SK-N-SH (cell line): Measurements from ENCODE around the gene KCNN3. TPM values are rescaled to one million over a fixed set of nuclear protein-coding genes. Genes with fewer than 3 reads are reported as not detected.

Experiments
- CTCF ChIA-PET: fragments of 300-600, 350-600 bp; formaldehyde crosslinking; extraction: SDS; loops from one replicate; lab custom pipeline; 2021; lab: Yijun Ruan, JAX
- POLR2A ChIA-PET: fragments of 350-600 bp; sonication (Branson Sonifier 250); formaldehyde crosslinking; extraction: SDS; loops from one replicate; lab custom pipeline; 2020; ENCODE audit warnings: antibody characterized with exemption, inconsistent platforms; lab: Yijun Ruan, JAX
- DNase-seq: peaks from one replicate; pipeline ENCODE4 v3.0.0; 2012
- H2AFZ ChIP-seq: fragments of 200-600 bp; sonication (generic); 2 replicates; pipeline ENCODE4 v1.8.1; 2016; ENCODE audit warnings: antibody characterized with exemption, mild to moderate bottlenecking, low read depth
- H3F3A ChIP-seq: fragments of 200-600 bp; sonication (generic); replicated peaks from 2 replicates; pipeline ENCODE3; 2016; ENCODE audit warnings: antibody characterized with exemption, mild to moderate bottlenecking; ENCODE audit not compliant: insufficient read depth
- H3K27ac ChIP-seq, 2 experiments: fragments of 200-500 bp in 1 of 2; fragments of 200-600 bp in 1 of 2; sonication (Bioruptor generic) in 1 of 2; sonication (generic), shearing (Covaris generic) in 1 of 2; 2 replicates each; pipeline versions ENCODE4 v1.5.1 to v1.6.1; 2014 to 2016; ENCODE audit warnings: low read depth in 2 of 2, inconsistent platforms in 1 of 2, low read length in 1 of 2, mild to moderate bottlenecking in 1 of 2, mixed read lengths in 1 of 2
- H3K27me3 ChIP-seq: fragments of 200-600 bp; sonication (generic), shearing (Covaris generic); 2 replicates; pipeline ENCODE4 v1.6.1; 2016; ENCODE audit warnings: mixed run types; ENCODE audit not compliant: insufficient read depth
- H3K36me3 ChIP-seq, 2 experiments: fragments of 200-500 bp in 1 of 2; fragments of 200-600 bp in 1 of 2; sonication (Bioruptor generic) in 1 of 2; sonication (generic) in 1 of 2; replicated peaks in 1 of 2; 2 replicates each; pipeline versions ENCODE3 to v1.5.1; 2014 to 2016; ENCODE audit warnings: low read length in 1 of 2, mild to moderate bottlenecking in 1 of 2; ENCODE audit not compliant: insufficient read depth in 2 of 2, control insufficient read depth in 1 of 2
- H3K4me1 ChIP-seq, 2 experiments: fragments of 200-500 bp in 1 of 2; fragments of 200-600 bp in 1 of 2; sonication (Bioruptor generic) in 1 of 2; sonication (generic), shearing (Covaris generic) in 1 of 2; 2 replicates each; pipeline versions ENCODE4 v1.5.1 to v1.6.1; 2014 to 2016; ENCODE audit warnings: low read depth in 1 of 2, low read length in 1 of 2, mixed run types in 1 of 2; ENCODE audit not compliant: insufficient read depth in 2 of 2, control insufficient read depth in 1 of 2
- H3K4me2 ChIP-seq: fragments of 200-600 bp; sonication (generic), shearing (Covaris generic); 2 replicates; pipeline ENCODE4 v1.6.1; 2017; ENCODE audit warnings: mixed run types
- H3K4me3 ChIP-seq, 2 experiments: fragments of 200-500 bp in 1 of 2; fragments of 200-600 bp in 1 of 2; sonication (Bioruptor generic) in 1 of 2; sonication (generic), shearing (Covaris generic) in 1 of 2; 2 replicates each; pipeline versions ENCODE4 v1.5.1 to v1.8.1; 2014 to 2016; ENCODE audit warnings: low read depth in 2 of 2, inconsistent platforms in 1 of 2, low read length in 1 of 2, mild to moderate bottlenecking in 1 of 2, mixed read lengths in 1 of 2, moderate library complexity in 1 of 2
- H3K79me2 ChIP-seq: fragments of 200-600 bp; sonication (generic); 2 replicates; pipeline ENCODE4 v1.8.1; 2017; ENCODE audit warnings: mild to moderate bottlenecking; ENCODE audit not compliant: insufficient read depth
- H3K9ac ChIP-seq: fragments of 200-600 bp; sonication (generic); 2 replicates; pipeline ENCODE4 v1.6.1; 2017; ENCODE audit warnings: mixed run types
- H3K9me2 ChIP-seq: fragments of 200-600 bp; sonication (generic); 2 replicates; pipeline ENCODE4 v1.6.1; 2017; ENCODE audit warnings: mixed run types
- H3K9me3 ChIP-seq: fragments of 200-600 bp; sonication (generic); 2 replicates; pipeline ENCODE4 v1.6.1; 2017; ENCODE audit warnings: mixed run types, mild to moderate bottlenecking, moderate library complexity
- H4K20me1 ChIP-seq: fragments of 200-600 bp; sonication (generic); 2 replicates; pipeline ENCODE4 v1.6.1; 2017; ENCODE audit warnings: mild to moderate bottlenecking, mixed run types; ENCODE audit not compliant: insufficient read depth
- CHD2 ChIP-seq: fragments of 150-350 bp; IDR thresholded peaks from 2 replicates; pipeline ENCODE4 v1.6.1; 2018; ENCODE audit warnings: low read length; ENCODE audit not compliant: partially characterized antibody
- EP300 ChIP-seq, 2 experiments: IDR thresholded peaks; 2 replicates each; pipeline versions ENCODE4 v1.4.0 to v1.6.1; 2012; ENCODE audit warnings: borderline replicate concordance in 1 of 2, low read depth in 1 of 2, low read length in 1 of 2
- FOSL2 ChIP-seq: IDR thresholded peaks from 2 replicates; pipeline ENCODE4 v1.4.0; 2012; ENCODE audit warnings: low read depth, mild to moderate bottlenecking, moderate library complexity, borderline replicate concordance
- FOXJ3 ChIP-seq: sonication (generic); formaldehyde crosslinking; IDR thresholded peaks from 2 replicates; pipeline ENCODE4 v1.5.1; 2020; ENCODE audit warnings: mild to moderate bottlenecking, missing genetic modification reagents
- FOXM1 ChIP-seq: IDR thresholded peaks from 2 replicates; pipeline ENCODE4 v1.4.0; 2012; ENCODE audit warnings: low read depth, mild to moderate bottlenecking
- GATA2 ChIP-seq: sonication (generic); formaldehyde crosslinking; IDR thresholded peaks from 2 replicates; pipeline ENCODE4 v1.5.0; 2020; ENCODE audit warnings: mild to moderate bottlenecking, missing genetic modification reagents
- JUND ChIP-seq: IDR thresholded peaks from 2 replicates; pipeline ENCODE4 v1.4.0; 2012
- MEF2A ChIP-seq: IDR thresholded peaks from 2 replicates; pipeline ENCODE4 v1.4.0; 2012; ENCODE audit warnings: low read depth, borderline replicate concordance
- POLR2AphosphoS5 ChIP-seq: IDR thresholded peaks from 2 replicates; pipeline ENCODE4 v1.6.1; 2012; ENCODE audit warnings: low read depth, low read length
- RCOR1 ChIP-seq: fragments of 150-350 bp; IDR thresholded peaks from 2 replicates; pipeline ENCODE4 v1.6.1; 2017; ENCODE audit warnings: antibody characterized with exemption, low read length
- RFX5 ChIP-seq: IDR thresholded peaks from 2 replicates; pipeline ENCODE4 v1.6.1; 2012; ENCODE audit warnings: mild to moderate bottlenecking, improper control_type of control experiment, low read length
- SMC3 ChIP-seq: IDR thresholded peaks from 2 replicates; pipeline ENCODE4 v1.6.1; 2012; ENCODE audit warnings: low read depth, low read length, improper control_type of control experiment
- TAF1 ChIP-seq: IDR thresholded peaks from 2 replicates; pipeline ENCODE4 v1.6.1; 2012; ENCODE audit warnings: low read depth, mild to moderate bottlenecking, low read length, moderate library complexity, borderline replicate concordance
- TCF12 ChIP-seq: IDR thresholded peaks from 2 replicates; pipeline ENCODE4 v1.4.0; 2012
- TEAD4 ChIP-seq: IDR thresholded peaks from 2 replicates; pipeline ENCODE4 v1.4.0; 2012; ENCODE audit warnings: mild to moderate bottlenecking, borderline replicate concordance; ENCODE audit not compliant: insufficient read depth
- WGBS: methylation state at CpG from one replicate; pipeline ENCODE4 v1.1.6; 2017; ENCODE audit warnings: low lambda C conversion rate; 5-methylcytosine and 5-hydroxymethylcytosine counted together
- polyA plus RNA-seq, 3 experiments: library from polyadenylated mRNA; depleted of rRNA; stranded (reverse); fragments of >200 nt; gene quantifications; 2 replicates each; pipeline ENCODE4 v1.2.3, GENCODE V29; 2012
- TF ChIP-seq, protein P1 (sequence below): IDR thresholded peaks from 2 replicates; pipeline ENCODE4 v1.4.0; 2012; ENCODE audit warnings: low read depth, borderline replicate concordance
- TF ChIP-seq, protein P2 (sequence below): fragments of 200-600 bp; sonication (generic); IDR thresholded peaks from 2 replicates; pipeline ENCODE4 v1.6.1; 2017; ENCODE audit warnings: antibody characterized with exemption, mild to moderate bottlenecking, moderate library complexity
- TF ChIP-seq, protein P3 (sequence below): fragments of 150-350 bp; IDR thresholded peaks from 2 replicates; pipeline ENCODE4 v1.6.1; 2016; ENCODE audit warnings: mild to moderate bottlenecking, low read depth, low read length
- TF ChIP-seq, protein P4 (sequence below): IDR thresholded peaks from 2 replicates; pipeline ENCODE4 v1.4.0; 2012; ENCODE audit warnings: low read depth, borderline replicate concordance
- TF ChIP-seq, protein P5 (sequence below): IDR thresholded peaks from 2 replicates; pipeline ENCODE4; 2012

The KCNN3 gene
- polyA plus RNA-seq, 1 of the 3 experiments (the other 2 are of a cell fraction): 0.16 TPM

DNA sequence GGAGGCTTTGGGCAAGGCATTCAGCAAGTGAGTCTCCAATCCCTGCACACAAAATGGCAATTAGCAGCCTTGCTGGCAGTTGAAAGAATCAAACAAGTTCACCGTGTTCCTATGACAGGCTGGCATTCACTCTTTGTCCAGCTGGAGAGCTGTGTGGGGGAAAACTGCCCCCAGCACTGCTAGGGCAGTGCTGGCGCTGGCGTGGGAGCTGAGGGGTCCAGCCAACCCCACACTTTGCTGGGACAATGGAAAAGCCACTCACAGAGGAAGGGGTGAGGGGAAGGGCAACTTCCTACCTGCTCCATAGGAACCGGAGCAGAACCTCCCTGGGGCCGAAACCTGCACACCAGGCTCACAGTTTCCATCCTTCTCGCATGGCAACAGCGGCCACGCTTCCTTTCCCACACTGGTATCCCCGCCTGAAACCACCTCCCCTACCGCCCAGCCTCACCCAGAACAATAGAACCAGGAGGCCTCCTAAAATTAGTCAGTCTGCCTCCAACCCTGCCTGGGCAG, 26.7 kb upstream of the KCNN3 start:
- Histone ChIP-seq H3K4me3 (no peak overlapping the region), H3K9me2 (no peaks in the 10 kb centered on the region), H4K20me1 (no peaks in the 10 kb centered on the region), H3K4me2 (no peak overlapping the region), H3K4me1 (peaks cover 0 to 9% of the 10 kb centered on the region in 2 experiments; a peak in 2 of 4 replicates), H3F3A (peaks cover 3% of the 10 kb centered on the region), H2AFZ (no peak overlapping the region), H3K79me2 (no peaks in the 10 kb centered on the region), H3K9me3 (no peaks in the 10 kb centered on the region), H3K27me3 (peaks cover 12% of the 10 kb centered on the region), H3K36me3 (no peaks in the 10 kb centered on the region), H3K27ac (no peak overlapping the region), H3K9ac (no peak overlapping the region)
- POLR2A ChIA-PET: no interaction called here
- TF ChIP-seq, protein P1, sequence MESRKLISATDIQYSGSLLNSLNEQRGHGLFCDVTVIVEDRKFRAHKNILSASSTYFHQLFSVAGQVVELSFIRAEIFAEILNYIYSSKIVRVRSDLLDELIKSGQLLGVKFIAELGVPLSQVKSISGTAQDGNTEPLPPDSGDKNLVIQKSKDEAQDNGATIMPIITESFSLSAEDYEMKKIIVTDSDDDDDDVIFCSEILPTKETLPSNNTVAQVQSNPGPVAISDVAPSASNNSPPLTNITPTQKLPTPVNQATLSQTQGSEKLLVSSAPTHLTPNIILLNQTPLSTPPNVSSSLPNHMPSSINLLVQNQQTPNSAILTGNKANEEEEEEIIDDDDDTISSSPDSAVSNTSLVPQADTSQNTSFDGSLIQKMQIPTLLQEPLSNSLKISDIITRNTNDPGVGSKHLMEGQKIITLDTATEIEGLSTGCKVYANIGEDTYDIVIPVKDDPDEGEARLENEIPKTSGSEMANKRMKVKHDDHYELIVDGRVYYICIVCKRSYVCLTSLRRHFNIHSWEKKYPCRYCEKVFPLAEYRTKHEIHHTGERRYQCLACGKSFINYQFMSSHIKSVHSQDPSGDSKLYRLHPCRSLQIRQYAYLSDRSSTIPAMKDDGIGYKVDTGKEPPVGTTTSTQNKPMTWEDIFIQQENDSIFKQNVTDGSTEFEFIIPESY: no peak
- TF ChIP-seq, protein P2, sequence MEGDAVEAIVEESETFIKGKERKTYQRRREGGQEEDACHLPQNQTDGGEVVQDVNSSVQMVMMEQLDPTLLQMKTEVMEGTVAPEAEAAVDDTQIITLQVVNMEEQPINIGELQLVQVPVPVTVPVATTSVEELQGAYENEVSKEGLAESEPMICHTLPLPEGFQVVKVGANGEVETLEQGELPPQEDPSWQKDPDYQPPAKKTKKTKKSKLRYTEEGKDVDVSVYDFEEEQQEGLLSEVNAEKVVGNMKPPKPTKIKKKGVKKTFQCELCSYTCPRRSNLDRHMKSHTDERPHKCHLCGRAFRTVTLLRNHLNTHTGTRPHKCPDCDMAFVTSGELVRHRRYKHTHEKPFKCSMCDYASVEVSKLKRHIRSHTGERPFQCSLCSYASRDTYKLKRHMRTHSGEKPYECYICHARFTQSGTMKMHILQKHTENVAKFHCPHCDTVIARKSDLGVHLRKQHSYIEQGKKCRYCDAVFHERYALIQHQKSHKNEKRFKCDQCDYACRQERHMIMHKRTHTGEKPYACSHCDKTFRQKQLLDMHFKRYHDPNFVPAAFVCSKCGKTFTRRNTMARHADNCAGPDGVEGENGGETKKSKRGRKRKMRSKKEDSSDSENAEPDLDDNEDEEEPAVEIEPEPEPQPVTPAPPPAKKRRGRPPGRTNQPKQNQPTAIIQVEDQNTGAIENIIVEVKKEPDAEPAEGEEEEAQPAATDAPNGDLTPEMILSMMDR: no peak
- TF ChIP-seq JUND: no peak
- no peak for TF ChIP-seq TAF1
- no peak for TF ChIP-seq FOXJ3 (CRISPR knock-in tag)
- TF ChIP-seq TCF12: no peak
- no peak for TF ChIP-seq POLR2AphosphoS5
- TF ChIP-seq EP300 (IDR thresholded peaks at IDR 0.05; ENCODE audit: borderline replicate concordance in 1 of 2, low read depth in 1 of 2, low read length in 1 of 2): no peak
- TF ChIP-seq, protein P3, sequence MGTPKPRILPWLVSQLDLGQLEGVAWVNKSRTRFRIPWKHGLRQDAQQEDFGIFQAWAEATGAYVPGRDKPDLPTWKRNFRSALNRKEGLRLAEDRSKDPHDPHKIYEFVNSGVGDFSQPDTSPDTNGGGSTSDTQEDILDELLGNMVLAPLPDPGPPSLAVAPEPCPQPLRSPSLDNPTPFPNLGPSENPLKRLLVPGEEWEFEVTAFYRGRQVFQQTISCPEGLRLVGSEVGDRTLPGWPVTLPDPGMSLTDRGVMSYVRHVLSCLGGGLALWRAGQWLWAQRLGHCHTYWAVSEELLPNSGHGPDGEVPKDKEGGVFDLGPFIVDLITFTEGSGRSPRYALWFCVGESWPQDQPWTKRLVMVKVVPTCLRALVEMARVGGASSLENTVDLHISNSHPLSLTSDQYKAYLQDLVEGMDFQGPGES: no peak
- TF ChIP-seq, protein P4, sequence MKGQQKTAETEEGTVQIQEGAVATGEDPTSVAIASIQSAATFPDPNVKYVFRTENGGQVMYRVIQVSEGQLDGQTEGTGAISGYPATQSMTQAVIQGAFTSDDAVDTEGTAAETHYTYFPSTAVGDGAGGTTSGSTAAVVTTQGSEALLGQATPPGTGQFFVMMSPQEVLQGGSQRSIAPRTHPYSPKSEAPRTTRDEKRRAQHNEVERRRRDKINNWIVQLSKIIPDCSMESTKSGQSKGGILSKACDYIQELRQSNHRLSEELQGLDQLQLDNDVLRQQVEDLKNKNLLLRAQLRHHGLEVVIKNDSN: no peak
- no peak for TF ChIP-seq CHD2
- TF ChIP-seq RCOR1: no peak
- TF ChIP-seq FOSL2: no peak
- TF ChIP-seq, protein P5, sequence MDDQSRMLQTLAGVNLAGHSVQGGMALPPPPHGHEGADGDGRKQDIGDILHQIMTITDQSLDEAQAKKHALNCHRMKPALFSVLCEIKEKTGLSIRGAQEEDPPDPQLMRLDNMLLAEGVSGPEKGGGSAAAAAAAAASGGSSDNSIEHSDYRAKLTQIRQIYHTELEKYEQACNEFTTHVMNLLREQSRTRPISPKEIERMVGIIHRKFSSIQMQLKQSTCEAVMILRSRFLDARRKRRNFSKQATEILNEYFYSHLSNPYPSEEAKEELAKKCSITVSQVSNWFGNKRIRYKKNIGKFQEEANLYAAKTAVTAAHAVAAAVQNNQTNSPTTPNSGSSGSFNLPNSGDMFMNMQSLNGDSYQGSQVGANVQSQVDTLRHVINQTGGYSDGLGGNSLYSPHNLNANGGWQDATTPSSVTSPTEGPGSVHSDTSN: no peak
- TF ChIP-seq TEAD4: no peak
- TF ChIP-seq GATA2 (CRISPR knock-in tag): no peak
- TF ChIP-seq RFX5: no peak
- no peak for TF ChIP-seq FOXM1
- TF ChIP-seq MEF2A: no peak
- TF ChIP-seq SMC3: no peak
- CTCF ChIA-PET: interaction anchor here (1.2 to 1.4 kb wide), 3 partner anchors 16 to 227 kb away, joined by 4 to 5 read pairs (median 4); no protein-coding TSS in a partner anchor
- DNase-seq: no peak
- WGBS: 83% methylated on average over 7 of the region's 10 CpGs
